GM10248 (cell line): ENCODE results near the gene DLG2.

Experiments used
- CTCF ChIA-PET: fragments of 300-600 bp; sonication (Branson Sonifier 250); formaldehyde crosslinking; extraction: SDS; loops from one replicate; lab custom pipeline; 2021; ENCODE audit warnings: antibody characterized with exemption; lab: Yijun Ruan, JAX
- POLR2A ChIA-PET: fragments of 350-650 bp; sonication (Branson Sonifier 250); formaldehyde crosslinking; extraction: SDS; loops from one replicate; lab custom pipeline; 2020; ENCODE audit warnings: antibody characterized with exemption; lab: Yijun Ruan, JAX
- DNase-seq: peaks from one replicate; pipeline ENCODE4 v3.0.0; 2012; ENCODE audit errors: extremely low spot score
- TF ChIP-seq, protein P1 (sequence below): IDR thresholded peaks from 2 replicates; pipeline ENCODE4 v1.5.1; 2012; ENCODE audit warnings: mild to moderate bottlenecking, low read depth; ENCODE audit errors: extremely low read depth, missing control alignments, control extremely low read depth

DLG2 gene

DNA sequence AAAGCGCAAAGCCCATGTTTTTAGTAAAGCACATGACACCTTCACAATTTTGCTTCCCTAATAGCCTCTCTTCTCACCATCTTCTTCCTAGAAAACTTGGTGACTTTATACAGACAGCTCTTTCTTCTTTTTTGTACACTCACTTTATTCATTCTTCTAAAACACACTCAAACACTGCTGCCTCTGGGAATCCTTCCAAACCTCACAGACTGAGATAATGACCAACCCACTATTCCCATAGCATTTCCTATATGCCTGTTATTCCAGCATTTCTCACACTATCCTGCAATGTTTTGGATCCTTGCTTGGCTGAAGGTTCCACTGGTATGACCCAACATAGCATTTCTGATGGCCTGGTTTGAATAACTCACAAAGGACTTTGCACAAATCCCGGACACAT, 1898.9 kb downstream of the DLG2 start:
- ChIA-PET POLR2A (no interaction called here), CTCF (no interaction called here)
- DNase-seq, result no peak
- TF ChIP-seq, protein P1, sequence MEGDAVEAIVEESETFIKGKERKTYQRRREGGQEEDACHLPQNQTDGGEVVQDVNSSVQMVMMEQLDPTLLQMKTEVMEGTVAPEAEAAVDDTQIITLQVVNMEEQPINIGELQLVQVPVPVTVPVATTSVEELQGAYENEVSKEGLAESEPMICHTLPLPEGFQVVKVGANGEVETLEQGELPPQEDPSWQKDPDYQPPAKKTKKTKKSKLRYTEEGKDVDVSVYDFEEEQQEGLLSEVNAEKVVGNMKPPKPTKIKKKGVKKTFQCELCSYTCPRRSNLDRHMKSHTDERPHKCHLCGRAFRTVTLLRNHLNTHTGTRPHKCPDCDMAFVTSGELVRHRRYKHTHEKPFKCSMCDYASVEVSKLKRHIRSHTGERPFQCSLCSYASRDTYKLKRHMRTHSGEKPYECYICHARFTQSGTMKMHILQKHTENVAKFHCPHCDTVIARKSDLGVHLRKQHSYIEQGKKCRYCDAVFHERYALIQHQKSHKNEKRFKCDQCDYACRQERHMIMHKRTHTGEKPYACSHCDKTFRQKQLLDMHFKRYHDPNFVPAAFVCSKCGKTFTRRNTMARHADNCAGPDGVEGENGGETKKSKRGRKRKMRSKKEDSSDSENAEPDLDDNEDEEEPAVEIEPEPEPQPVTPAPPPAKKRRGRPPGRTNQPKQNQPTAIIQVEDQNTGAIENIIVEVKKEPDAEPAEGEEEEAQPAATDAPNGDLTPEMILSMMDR, result no peak

DNA sequence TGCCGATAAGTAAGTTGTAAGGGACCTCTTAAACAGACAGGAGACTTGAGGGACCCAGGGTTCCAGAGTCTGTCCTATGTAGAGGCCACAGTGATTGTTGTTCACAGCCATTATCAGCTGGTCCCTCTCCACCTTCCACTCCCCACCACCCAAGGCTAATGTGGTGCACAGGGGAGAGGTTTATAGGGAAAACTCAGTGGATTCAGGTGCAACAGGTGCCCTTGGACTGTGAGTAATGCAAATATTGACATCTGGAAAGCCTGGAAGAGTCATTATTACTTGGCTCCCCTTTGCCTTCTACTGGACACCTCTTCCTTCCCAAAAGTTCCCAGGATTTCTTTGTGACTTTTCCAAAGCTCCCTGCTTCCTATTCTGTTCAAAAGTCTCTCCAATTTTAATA, 1899.9 kb downstream of the DLG2 start:
- no peak for DNase-seq
- ChIA-PET CTCF (no interaction called here), POLR2A (no interaction called here)
- TF ChIP-seq, protein P1, result no peak

- no peak for DNase-seq
- ChIA-PET POLR2A (no interaction called here), CTCF (interaction anchor here (0.9 to 3.4 kb wide), 3 partner anchors 24 to 433 kb away, joined by 3 to 27 read pairs (median 4); no protein-coding TSS in a partner anchor)
- TF ChIP-seq, protein P1, result no peak
Measured at GRCh38 chr11:83726316-83726715, 1900.8 kb downstream of the DLG2 start.

DNA sequence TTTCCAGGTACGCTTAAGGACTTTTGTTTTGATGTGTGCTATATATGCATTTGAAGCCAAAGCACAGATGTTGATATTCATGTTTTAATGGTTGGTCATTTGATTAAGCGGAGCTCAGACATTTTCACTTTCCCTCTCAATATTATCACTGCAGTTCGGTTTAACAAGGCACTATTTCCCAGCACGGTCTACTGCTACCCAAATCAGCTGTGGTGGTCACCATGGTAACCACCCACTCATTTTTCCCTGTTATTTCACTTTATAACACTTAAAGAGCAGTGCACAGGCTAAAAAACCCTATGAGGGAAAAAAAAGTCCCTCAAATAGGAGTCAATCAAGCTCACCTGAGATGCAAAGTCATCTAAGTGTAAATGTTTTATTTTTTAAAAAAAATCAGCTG, 1901.4 kb downstream of the DLG2 start:
- DNase-seq, result peak; percentile 18
- CTCF ChIA-PET, result interaction anchor here (0.9 to 3.4 kb wide), 5 partner anchors 12 to 1008 kb away, joined by 3 to 27 read pairs (median 4); no protein-coding TSS in a partner anchor
- TF ChIP-seq, protein P1, result no peak
- POLR2A ChIA-PET, result no interaction called here

GRCh38 chr11:83725269-83725560, 1901.9 kb downstream of the DLG2 start:
- no peak for DNase-seq
- CTCF ChIA-PET, result interaction anchor here (0.9 to 3.4 kb wide), 4 partner anchors 12 to 1007 kb away, joined by 3 to 27 read pairs (median 4); no protein-coding TSS in a partner anchor
- POLR2A ChIA-PET, result no interaction called here
- TF ChIP-seq, protein P1, result no peak

GRCh38 chr11:83723999-83724398, 1903.1 kb downstream of the DLG2 start:
- ChIA-PET CTCF (interaction anchor here (0.6 to 3.4 kb wide), 16 partner anchors 8 to 1006 kb away, joined by 3 to 27 read pairs (median 3); no protein-coding TSS in a partner anchor), POLR2A (no interaction called here)
- DNase-seq, result peak; percentile 29
- TF ChIP-seq, protein P1, result no peak
